CD14-positive monocyte (primary cell): ENCODE results near the gene EFHB. TPM values are rescaled to one million over a fixed set of nuclear protein-coding genes. Genes with fewer than 3 reads are reported as not detected.

Experiments
- DNase-seq, 3 donors: peaks; one replicate each; pipeline ENCODE4 v3.0.0-alpha.2; 2011 to 2022
- H2AFZ ChIP-seq: 2 replicates; pipeline ENCODE4 v1.6.0; 2012; ENCODE audit warnings: mild to moderate bottlenecking, low read depth, low read length, inconsistent platforms; ENCODE audit not compliant: insufficient read depth, poor library complexity, severe bottlenecking
- H3K27ac ChIP-seq, 2 donors: 1 replicate in 1 of 2; 2 replicates in 1 of 2; pipeline ENCODE4 v1.5.1; 2012 to 2013; ENCODE audit warnings: low read length in 2 of 2, control low read depth in 1 of 2, inconsistent platforms in 1 of 2, low read depth in 1 of 2, mild to moderate bottlenecking in 1 of 2
- H3K27me3 ChIP-seq, 2 donors: one replicate each; pipeline versions ENCODE4 v1.6.0 to v1.6.1; 2011 to 2013; ENCODE audit warnings: low read length in 2 of 2; ENCODE audit not compliant: control insufficient read depth in 2 of 2, insufficient read depth in 2 of 2
- H3K36me3 ChIP-seq, 2 donors: replicated peaks in 1 of 2; 1 replicate in 1 of 2; 2 replicates in 1 of 2; pipeline versions ENCODE4 v1.5.1 to v1.6.1; 2012 to 2013; ENCODE audit warnings: low read length in 2 of 2, control low read depth in 1 of 2, inconsistent platforms in 1 of 2, mild to moderate bottlenecking in 1 of 2; ENCODE audit not compliant: insufficient read depth in 2 of 2, control insufficient read depth in 1 of 2
- H3K4me1 ChIP-seq, 2 donors: 1 replicate in 1 of 2; 2 replicates in 1 of 2; pipeline versions ENCODE4 v1.5.1 to v1.6.1; 2012 to 2013; ENCODE audit warnings: low read length in 2 of 2, control low read depth in 1 of 2, inconsistent platforms in 1 of 2, mild to moderate bottlenecking in 1 of 2, moderate library complexity in 1 of 2; ENCODE audit not compliant: insufficient read depth in 2 of 2, control insufficient read depth in 1 of 2
- H3K4me2 ChIP-seq: replicated peaks from 2 replicates; pipeline ENCODE3; 2012; ENCODE audit warnings: low read length, moderate library complexity, mild to moderate bottlenecking; ENCODE audit not compliant: poor library complexity, severe bottlenecking; ENCODE audit errors: extremely low read depth
- H3K4me3 ChIP-seq, 3 experiments: fragments of 200-600 bp in 1 of 3; sonication (generic) in 1 of 3; replicated peaks in 1 of 3; 1 replicate in 2 of 3; 2 replicates in 1 of 3; pipeline ENCODE4 v1.5.1; 2011 to 2013; ENCODE audit warnings: low read length in 3 of 3, mild to moderate bottlenecking in 3 of 3, control low read depth in 2 of 3, low read depth in 2 of 3, inconsistent platforms in 1 of 3, moderate library complexity in 1 of 3
- H3K79me2 ChIP-seq: 2 replicates; pipeline ENCODE4 v1.6.0; 2012; ENCODE audit warnings: mild to moderate bottlenecking, control low read depth, inconsistent platforms, low read length, moderate library complexity; ENCODE audit not compliant: insufficient read depth
- H3K9ac ChIP-seq: 2 replicates; pipeline ENCODE4 v1.6.0; 2017; ENCODE audit warnings: low read length, mild to moderate bottlenecking; ENCODE audit not compliant: insufficient read depth, poor library complexity, severe bottlenecking
- H3K9me3 ChIP-seq, 2 donors: replicated peaks in 1 of 2; 1 replicate in 1 of 2; 2 replicates in 1 of 2; pipeline versions ENCODE4 v1.5.1 to v1.6.1; 2012 to 2013; ENCODE audit warnings: low read length in 2 of 2, control low read depth in 1 of 2; ENCODE audit not compliant: control insufficient read depth in 1 of 2, insufficient read depth in 1 of 2
- H4K20me1 ChIP-seq: 2 replicates; pipeline ENCODE4 v1.6.0; 2012; ENCODE audit warnings: mild to moderate bottlenecking, low read length, control low read depth, moderate library complexity; ENCODE audit not compliant: insufficient read depth
- H3K27ac Mint-ChIP-seq, 7 donors: one replicate each; pipeline ENCODE4 v1.8.0; 2020; ENCODE audit warnings: mild to moderate bottlenecking in 7 of 7, mixed read lengths in 7 of 7, moderate library complexity in 6 of 7, inconsistent platforms in 2 of 7
- H3K27me3 Mint-ChIP-seq, 3 donors: one replicate each; pipeline ENCODE4 v1.8.0; 2021 to 2022; ENCODE audit warnings: low read depth in 3 of 3, mild to moderate bottlenecking in 3 of 3, mixed read lengths in 3 of 3, moderate library complexity in 3 of 3, inconsistent platforms in 1 of 3
- H3K36me3 Mint-ChIP-seq, 2 donors: one replicate each; pipeline ENCODE4 v1.8.0; 2020; ENCODE audit warnings: mixed read lengths in 2 of 2, inconsistent platforms in 1 of 2, mild to moderate bottlenecking in 1 of 2
- H3K4me1 Mint-ChIP-seq: one replicate; pipeline ENCODE4 v1.8.0; 2020; ENCODE audit warnings: mild to moderate bottlenecking, mixed read lengths
- H3K4me3 Mint-ChIP-seq, 2 donors: one replicate each; pipeline ENCODE4 v1.8.0; 2020; ENCODE audit warnings: mild to moderate bottlenecking in 2 of 2, mixed read lengths in 2 of 2, moderate library complexity in 1 of 2
- H3K9me3 Mint-ChIP-seq, 7 donors: one replicate each; pipeline ENCODE4 v1.8.0; 2020 to 2022; ENCODE audit warnings: mixed read lengths in 7 of 7, mild to moderate bottlenecking in 6 of 7, moderate library complexity in 6 of 7, inconsistent platforms in 2 of 7
- WGBS: methylation state at CpG from one replicate; pipeline ENCODE4 v1.1.5; 2013; ENCODE audit warnings: missing lambda C conversion rate; ENCODE audit not compliant: insufficient coverage; 5-methylcytosine and 5-hydroxymethylcytosine counted together
- intact Hi-C, 2 donors: fragments of 100-400 bp; cut with micrococcal nuclease; formaldehyde crosslinking; loops; one replicate each; pipeline versions ENCODE4 v1.15.0 to v1.15.1; 2023
- polyA plus RNA-seq, 3 donors: library from polyadenylated mRNA; depleted of rRNA in 1 of 3; unstranded in 2 of 3; stranded (reverse) in 1 of 3; fragments of 300-500 nt in 2 of 3; fragments of >200 nt in 1 of 3; fragmentation: Illumina TruSeq in 2 of 3; gene quantifications; 1 replicate in 2 of 3; 2 replicates in 1 of 3; pipeline ENCODE4 v1.2.3, GENCODE V29; 2012 to 2021
- TF ChIP-seq, protein P1 (sequence below): fragments of 200-600 bp; IDR thresholded peaks from one replicate; pipeline ENCODE4 v1.8.0; 2022; ENCODE audit warnings: antibody characterized with exemption, mild to moderate bottlenecking

The EFHB gene
- polyA plus RNA-seq, 3 donors, result 0.16 to 0.80 (median 0.73) TPM

DNA sequence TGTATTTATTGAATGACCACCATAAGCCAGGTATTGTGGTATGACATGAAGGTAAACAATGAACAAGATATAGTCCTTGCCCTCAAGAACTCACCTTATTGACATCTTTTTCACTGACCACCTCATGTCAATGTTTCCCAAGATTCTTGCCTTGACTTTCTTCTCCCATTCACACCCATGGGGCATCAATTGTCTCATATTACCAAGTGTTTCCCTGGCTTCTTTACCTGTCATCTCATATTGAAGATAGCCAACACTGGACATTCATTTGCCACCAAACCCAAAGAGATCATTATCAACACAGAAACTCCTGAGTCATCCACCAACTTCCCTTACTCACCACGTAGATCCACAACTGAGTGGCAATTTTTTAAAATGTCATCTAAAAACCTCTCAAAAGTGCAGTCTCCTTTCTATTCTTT lies 2.2 kb downstream of the EFHB start:
- peaks cover 25 to 27% of the 10 kb centered on the region in 2 donors for H3K4me1 ChIP-seq
- no peaks in the 10 kb centered on the region for H3K79me2 ChIP-seq
- DNase-seq, result peak; percentile 49 to 83 (median 74)
- peak overlapping the region; percentile 73 for H3K4me2 ChIP-seq
- TF ChIP-seq, protein P1, sequence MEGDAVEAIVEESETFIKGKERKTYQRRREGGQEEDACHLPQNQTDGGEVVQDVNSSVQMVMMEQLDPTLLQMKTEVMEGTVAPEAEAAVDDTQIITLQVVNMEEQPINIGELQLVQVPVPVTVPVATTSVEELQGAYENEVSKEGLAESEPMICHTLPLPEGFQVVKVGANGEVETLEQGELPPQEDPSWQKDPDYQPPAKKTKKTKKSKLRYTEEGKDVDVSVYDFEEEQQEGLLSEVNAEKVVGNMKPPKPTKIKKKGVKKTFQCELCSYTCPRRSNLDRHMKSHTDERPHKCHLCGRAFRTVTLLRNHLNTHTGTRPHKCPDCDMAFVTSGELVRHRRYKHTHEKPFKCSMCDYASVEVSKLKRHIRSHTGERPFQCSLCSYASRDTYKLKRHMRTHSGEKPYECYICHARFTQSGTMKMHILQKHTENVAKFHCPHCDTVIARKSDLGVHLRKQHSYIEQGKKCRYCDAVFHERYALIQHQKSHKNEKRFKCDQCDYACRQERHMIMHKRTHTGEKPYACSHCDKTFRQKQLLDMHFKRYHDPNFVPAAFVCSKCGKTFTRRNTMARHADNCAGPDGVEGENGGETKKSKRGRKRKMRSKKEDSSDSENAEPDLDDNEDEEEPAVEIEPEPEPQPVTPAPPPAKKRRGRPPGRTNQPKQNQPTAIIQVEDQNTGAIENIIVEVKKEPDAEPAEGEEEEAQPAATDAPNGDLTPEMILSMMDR, result no peak
- no peak overlapping the region for H3K9ac ChIP-seq
- H4K20me1 ChIP-seq, result no peaks in the 10 kb centered on the region
- intact Hi-C loops, result no loop called here
- Mint-ChIP-seq H3K4me1 (peaks cover 32% of the 10 kb centered on the region), H3K27ac (peak overlapping the region; percentile 90 to 93 (median 93)), H3K27me3 (peaks cover 13 to 40% (median 19%) of the 10 kb centered on the region in 3 donors), H3K4me3 (peak overlapping the region; percentile 5 to 85), H3K9me3 (peaks cover 0 to 5% (median 0%) of the 10 kb centered on the region in 7 donors), H3K36me3 (peaks cover 0 to 5% of the 10 kb centered on the region in 2 donors)
- H3K36me3 ChIP-seq, result no peaks in the 10 kb centered on the region
- H3K4me3 ChIP-seq, result peak overlapping the region in 2 of 3 experiments; percentile 27 to 68
- H3K27ac ChIP-seq, result peak overlapping the region in 1 of 2 donors; percentile 93
- 0% methylated on average over 1 of the region's 1 CpG for whole genome bisulfite sequencing
- H3K9me3 ChIP-seq, result no peaks in the 10 kb centered on the region
- no peak overlapping the region for H2AFZ ChIP-seq
- peaks cover 9 to 17% of the 10 kb centered on the region in 2 donors for H3K27me3 ChIP-seq

DNA sequence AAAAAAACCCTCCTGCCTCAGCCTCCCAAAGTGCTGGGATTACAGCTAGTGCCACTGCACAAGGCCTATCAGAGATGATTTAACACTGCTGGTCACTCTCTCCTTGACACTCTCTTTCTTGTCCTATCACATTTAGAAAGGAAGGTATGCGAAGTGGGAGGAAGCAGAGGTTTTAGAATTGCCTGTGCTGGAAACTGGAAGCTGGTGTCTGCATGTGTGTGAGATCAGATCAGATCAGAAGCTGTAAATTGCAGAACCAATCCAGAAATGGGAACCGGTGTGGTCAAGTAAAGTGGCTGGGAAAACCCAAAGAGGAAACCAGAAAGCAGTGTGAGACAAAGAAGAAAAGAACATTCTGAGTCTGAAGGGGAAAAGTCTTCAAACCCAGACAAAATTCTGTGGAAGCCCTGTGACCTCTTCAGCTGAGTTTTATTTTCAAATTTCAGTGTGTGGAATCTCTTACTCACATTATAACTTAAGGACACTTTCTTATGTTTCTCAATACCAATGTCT lies 2.8 kb downstream of the EFHB start:
- peaks cover 0 to 5% (median 0%) of the 10 kb centered on the region in 7 donors for H3K9me3 Mint-ChIP-seq
- Histone ChIP-seq H2AFZ (peak overlapping the region; percentile 37), H4K20me1 (no peaks in the 10 kb centered on the region), H3K36me3 (no peaks in the 10 kb centered on the region), H3K4me1 (peaks cover 25 to 27% of the 10 kb centered on the region in 2 donors), H3K9me3 (no peaks in the 10 kb centered on the region), H3K4me2 (peak overlapping the region; percentile 73), H3K27ac (peak overlapping the region; percentile 57 to 93), H3K9ac (no peak overlapping the region), H3K27me3 (peaks cover 9 to 17% of the 10 kb centered on the region in 2 donors), H3K79me2 (no peaks in the 10 kb centered on the region), H3K4me3 (peak overlapping the region in 2 of 3 experiments; percentile 27 to 68)
- H3K4me1 Mint-ChIP-seq, result peaks cover 32% of the 10 kb centered on the region
- TF ChIP-seq, protein P1, result no peak
- peak overlapping the region; percentile 5 to 85 for H3K4me3 Mint-ChIP-seq
- H3K27ac Mint-ChIP-seq, result peak overlapping the region; percentile 90 to 93 (median 93)
- peaks cover 0 to 5% of the 10 kb centered on the region in 2 donors for H3K36me3 Mint-ChIP-seq
- intact Hi-C loops, result no loop called here
- peak; percentile 82 to 95 (median 90) for DNase-seq
- WGBS, result 0% methylated on average over 1 of the region's 2 CpGs
- peaks cover 16 to 40% (median 19%) of the 10 kb centered on the region in 3 donors for H3K27me3 Mint-ChIP-seq
